GM21526 (cell line): ENCODE results near the gene LAYN.

Experiments
- ATAC-seq: cut with Tn5 transposase; IDR thresholded peaks from one replicate; pipeline ENCODE4 v1.9.1; 2021; ENCODE audit warnings: moderate library complexity; ENCODE audit not compliant: unreplicated experiment, low FRiP score

Gene LAYN

DNA sequence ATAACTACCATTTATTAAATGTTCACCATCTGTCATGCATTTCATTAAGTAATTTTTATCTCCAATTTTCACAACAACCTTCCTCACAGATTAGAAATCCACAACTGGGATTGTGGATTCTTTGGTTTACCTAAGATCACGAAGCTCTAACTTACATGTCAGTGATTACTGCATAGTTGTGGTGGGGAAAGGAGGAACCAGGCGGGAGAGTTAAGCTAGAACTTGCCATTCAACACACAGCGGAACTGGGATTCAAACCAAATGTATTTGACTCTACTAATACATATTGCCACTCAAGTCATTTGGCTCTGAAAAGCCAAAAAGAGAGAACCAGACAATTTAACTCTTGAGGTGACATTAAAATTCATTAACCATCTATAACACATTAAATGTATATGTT lies 10.4 kb upstream of the LAYN start:
- ATAC-seq, result no peak

DNA sequence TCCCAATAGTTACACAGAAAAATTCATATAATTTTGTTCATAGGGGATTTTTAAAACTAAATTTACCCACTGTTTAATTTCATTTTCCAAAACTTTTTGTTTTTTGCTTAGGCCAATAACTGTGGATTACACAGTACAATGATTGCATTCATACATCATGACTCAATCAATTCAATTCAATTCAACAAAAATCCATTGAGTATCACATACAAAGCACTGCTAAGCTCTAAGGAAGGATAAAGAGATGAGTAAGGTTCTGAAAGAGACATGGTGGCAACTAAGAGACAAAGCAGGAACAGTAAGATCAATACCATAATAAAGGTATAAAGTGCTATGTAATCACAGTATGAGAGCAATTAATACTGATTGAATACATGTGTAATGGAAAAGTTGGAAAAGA lies 9.4 kb upstream of the LAYN start:
- no peak for ATAC-seq

- no peak for ATAC-seq
Observed at GRCh38 chr11:111531687-111532364, 8.7 kb upstream of the LAYN start.

DNA sequence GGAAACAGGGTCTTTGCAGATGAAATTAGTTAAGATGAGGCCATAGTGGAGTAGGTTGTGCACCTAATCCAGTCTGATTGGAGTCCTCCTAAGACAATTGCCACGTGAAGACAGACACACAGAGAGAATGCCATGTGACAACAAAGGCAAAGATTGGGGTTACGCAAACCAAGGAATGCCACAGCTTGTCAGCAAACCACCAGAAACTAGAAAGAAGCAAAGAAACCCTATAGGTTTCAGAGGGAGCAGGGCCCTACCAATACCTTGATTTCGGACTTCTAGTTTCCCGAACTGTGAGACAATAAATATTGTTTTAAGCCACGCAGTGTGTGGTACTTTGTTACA lies 8.2 kb upstream of the LAYN start:
- ATAC-seq, result no peak

- ATAC-seq, result no peak
Observed at GRCh38 chr11:111535281-111535680, 5.2 kb upstream of the LAYN start.

- ATAC-seq, result no peak
Observed at GRCh38 chr11:111537336-111537860, 3.1 kb upstream of the LAYN start.

GRCh38 chr11:111538407-111539114 lies 2.0 kb upstream of the LAYN start:
- no peak for ATAC-seq

DNA sequence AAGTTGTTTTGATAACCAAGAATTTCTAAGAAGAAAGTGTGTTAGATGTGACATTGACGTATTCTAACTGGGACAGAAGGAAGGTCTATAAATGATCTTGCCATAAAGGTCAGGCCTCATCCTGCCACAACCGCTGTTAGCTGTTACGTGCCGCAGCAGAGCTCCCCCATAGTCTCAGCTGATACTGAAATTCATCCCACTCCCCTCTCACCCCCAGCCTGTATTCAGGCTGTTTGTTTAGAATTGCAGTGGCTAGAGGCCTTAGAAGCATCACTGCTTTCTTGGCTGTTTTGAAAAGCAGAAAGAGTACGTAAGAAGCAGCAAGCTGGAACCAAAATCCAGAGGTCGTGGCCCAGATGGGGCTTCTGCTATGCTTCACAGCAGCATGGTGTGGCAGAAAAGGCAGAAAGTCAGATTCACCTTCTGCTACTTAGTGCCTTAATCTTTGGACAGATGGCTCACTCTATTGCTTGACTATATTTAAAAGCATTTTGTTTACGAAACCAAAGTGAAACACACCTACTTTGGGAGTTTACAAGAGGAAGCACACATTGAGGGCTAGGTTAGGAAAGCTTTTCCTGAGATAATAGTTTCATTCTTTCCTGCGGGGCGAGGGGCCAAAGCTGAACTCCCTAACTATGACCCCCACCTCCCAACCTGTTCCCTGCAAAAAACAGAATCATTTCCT lies 950 bp upstream of the LAYN start:
- ATAC-seq, result no peak

- ATAC-seq, result no peak
Observed at GRCh38 chr11:111540937-111541253, 375 bp downstream of the LAYN start.

DNA sequence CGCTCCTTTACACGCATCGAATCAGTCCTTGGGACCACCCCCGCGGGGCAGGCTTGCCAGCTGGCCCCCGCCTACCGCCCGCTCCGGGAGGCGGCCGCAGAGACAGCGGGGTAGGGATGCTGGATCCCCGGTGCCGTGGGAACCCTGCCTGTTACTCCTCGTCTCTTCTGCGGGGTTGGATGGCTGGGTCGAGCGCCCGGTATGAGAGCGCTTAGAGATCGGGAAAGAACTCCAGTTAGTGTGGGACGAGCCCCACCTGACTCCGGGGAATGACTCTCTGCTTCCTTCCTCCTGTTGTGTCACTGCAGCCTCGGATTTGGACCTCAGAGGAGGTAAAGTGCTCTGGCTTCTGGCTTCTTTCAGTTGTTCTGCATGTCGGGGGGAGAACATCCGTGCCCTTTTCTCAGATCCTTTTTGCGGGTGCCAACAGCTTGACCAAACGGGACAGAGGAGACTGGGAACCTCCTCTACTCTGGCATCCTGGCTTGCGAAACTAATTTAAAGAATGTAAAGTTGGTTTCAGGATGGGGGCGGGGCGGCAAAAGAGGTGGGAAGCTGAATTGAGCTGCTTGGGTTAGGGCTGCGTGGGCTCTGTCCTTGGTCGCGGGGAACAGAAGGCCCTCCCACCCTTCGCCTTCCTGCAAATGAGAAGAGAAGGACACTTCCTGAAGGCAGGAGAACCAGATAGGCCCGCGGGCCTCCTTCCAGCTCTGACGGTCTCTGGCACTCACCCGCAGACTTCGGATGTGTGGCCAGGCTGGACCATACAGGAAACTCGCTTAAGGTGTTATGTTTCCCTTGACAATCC lies 938 bp downstream of the LAYN start:
- ATAC-seq, result no peak

DNA sequence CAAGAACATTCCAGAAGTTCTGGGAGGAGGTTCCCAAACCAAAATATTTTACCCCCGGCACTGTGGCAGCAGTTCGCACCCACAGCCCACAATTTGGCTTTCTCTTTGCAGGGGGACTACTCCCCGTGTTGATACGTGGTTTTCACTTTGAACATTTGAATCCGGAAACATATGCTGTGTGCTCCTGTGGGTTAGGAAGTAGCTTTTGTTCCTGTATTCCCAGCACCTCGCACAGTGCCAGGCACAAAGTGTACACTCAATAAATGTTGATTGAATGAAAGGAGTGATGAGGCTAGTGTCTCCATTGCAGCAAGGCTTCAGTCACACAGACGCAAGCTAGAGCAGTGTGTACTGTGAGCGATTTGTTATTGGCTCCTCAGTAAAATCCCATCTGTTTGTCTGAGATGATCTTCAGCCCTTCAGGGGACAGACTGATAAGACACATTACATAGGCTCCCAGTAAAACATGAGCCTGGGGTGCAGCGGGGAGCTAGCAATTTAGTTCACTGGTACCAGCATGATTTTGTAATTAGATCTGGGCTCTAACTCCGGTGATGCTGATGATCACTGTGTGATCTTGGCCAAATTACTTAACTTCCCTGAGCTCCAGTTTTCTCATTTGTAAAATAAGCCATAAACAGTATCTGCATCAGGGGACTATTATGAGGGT lies 2.2 kb downstream of the LAYN start:
- no peak for ATAC-seq

DNA sequence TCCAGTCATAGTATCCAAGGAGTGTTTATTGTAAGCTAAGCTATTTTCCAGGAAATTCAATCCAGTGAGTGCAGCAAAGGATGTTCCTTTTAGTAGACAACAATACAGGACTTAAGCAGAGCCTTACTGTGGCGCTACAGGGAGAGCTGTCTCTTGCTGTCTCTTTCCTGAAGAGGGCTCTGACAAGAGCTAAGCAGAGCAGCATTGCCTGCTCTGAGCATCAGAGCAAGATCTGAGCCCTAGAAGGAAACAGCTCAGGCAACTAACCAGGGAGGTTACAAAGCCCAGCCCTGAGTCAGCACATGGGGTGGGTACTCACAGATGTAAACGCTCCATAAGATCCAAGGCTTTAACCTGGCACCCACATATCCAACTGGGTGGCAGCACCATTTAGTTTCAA lies 8.0 kb downstream of the LAYN start:
- no peak for ATAC-seq

- no peak for ATAC-seq
Observed at GRCh38 chr11:111549196-111549868, 8.8 kb downstream of the LAYN start.

GRCh38 chr11:111549869-111550203 lies 9.3 kb downstream of the LAYN start:
- no peak for ATAC-seq

DNA sequence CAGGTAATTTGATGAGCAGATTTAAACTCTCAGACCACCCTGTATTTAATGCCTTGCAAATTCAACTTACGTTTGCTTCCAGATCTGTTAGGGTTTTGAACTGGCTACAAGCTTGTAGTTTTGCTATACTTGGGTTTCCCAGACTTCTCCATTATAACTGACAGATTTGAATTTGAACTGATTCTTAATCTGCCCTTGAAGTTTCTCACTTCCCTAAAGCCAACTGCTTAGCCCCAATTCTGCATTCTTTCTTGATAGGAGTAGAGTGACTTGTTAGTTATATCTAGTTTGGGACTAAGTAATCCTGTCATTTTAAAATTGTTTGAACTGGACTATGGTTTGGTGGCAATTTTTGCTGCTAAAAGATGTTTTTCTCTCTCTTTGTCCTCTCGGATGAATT lies 9.7 kb downstream of the LAYN start:
- ATAC-seq, result no peak

- no peak for ATAC-seq
Observed at GRCh38 chr11:111554532-111554931, 14.0 kb downstream of the LAYN start.

DNA sequence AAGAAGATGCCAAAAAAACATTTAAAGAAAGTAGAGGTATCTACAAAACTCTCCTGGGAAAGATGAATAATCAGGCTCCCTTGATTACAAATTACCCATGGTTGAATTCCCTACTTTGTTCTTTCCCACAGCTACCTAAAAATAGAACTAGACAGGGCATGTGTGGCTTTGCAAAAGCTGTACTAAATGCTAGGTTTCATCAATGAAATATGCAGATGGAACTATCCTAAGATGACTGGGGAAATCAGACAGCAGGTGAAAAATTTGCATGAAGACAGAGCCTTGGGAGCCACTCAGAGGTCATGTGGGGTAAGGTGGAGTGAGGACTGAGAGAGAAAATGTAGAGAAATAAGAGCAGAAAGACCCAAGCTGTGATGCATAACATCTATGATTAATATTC lies 14.7 kb downstream of the LAYN start:
- ATAC-seq, result no peak

DNA sequence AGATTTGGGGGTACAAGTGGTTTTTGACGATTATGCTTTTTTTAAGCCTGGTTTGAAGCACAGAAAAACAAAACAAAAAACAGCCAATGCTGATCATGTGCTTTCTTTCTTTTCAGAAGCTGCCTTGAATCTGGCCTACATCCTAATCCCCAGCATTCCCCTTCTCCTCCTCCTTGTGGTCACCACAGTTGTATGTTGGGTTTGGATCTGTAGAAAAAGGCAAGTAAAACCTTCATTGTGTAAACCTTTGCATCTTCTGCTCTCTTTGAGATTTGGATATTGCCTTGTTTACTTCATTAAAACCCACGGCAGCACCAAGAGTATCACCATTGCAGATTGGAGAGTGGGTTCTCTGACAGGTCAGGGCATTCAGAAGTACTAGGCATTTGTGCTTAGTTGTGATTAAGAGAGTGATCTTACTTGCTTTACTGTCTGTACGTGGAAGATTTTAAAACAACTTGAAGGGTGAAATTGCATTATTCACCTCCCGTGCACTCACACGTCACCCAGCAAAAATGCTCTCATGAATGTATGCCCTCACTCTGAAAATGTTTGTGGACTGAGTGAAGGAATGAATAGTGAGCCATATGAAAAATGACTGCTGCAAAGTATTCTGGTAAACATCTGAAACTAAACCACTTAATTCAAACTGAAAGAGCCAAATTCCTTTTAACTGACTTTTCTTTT lies 17.0 kb downstream of the LAYN start:
- no peak for ATAC-seq

- no peak for ATAC-seq
Observed at GRCh38 chr11:111559800-111560464, 19.4 kb downstream of the LAYN start.
